H9 (cell line): ENCODE data around the gene KRTAP26-1. TPM values are rescaled to one million over a fixed set of nuclear protein-coding genes. Genes with fewer than 3 reads are reported as not detected.

ENCODE experiments used
- DNase-seq: peaks from one replicate; pipeline ENCODE4 v3.0.0-alpha.2; 2017
- H2AFZ ChIP-seq: one replicate; pipeline ENCODE4 v1.6.1; 2013; ENCODE audit warnings: mild to moderate bottlenecking, low read length, control low read depth, moderate library complexity
- H2AK5ac ChIP-seq: 2 replicates; pipeline ENCODE4 v1.6.1; 2013; ENCODE audit warnings: low read length, control low read depth, mixed read lengths; ENCODE audit not compliant: insufficient read length
- H2BK120ac ChIP-seq: one replicate; pipeline ENCODE4 v1.6.1; 2013; ENCODE audit warnings: low read depth, mild to moderate bottlenecking, low read length, control low read depth, inconsistent platforms; ENCODE audit not compliant: poor library complexity, severe bottlenecking
- H2BK12ac ChIP-seq: 2 replicates; pipeline ENCODE4 v1.6.1; 2013; ENCODE audit warnings: low read length, control low read depth, mixed read lengths, low read depth; ENCODE audit not compliant: insufficient read length
- H2BK15ac ChIP-seq: 2 replicates; pipeline ENCODE4 v1.6.1; 2013; ENCODE audit warnings: low read depth, low read length, control low read depth
- H2BK20ac ChIP-seq: one replicate; pipeline ENCODE4 v1.6.1; 2013; ENCODE audit warnings: low read depth, mild to moderate bottlenecking, low read length, control low read depth, inconsistent platforms; ENCODE audit not compliant: poor library complexity, severe bottlenecking
- H2BK5ac ChIP-seq: 2 replicates; pipeline ENCODE4 v1.6.1; 2013; ENCODE audit warnings: low read length, control low read depth, mixed read lengths; ENCODE audit not compliant: insufficient read length
- H3K14ac ChIP-seq: 2 replicates; pipeline ENCODE4 v1.6.1; 2013; ENCODE audit warnings: low read length, control low read depth; ENCODE audit not compliant: insufficient read depth
- H3K18ac ChIP-seq: 2 replicates; pipeline ENCODE4 v1.6.1; 2013; ENCODE audit warnings: low read depth, mild to moderate bottlenecking, mixed read lengths, low read length, control low read depth; ENCODE audit not compliant: insufficient read length
- H3K23ac ChIP-seq: 2 replicates; pipeline ENCODE4 v1.6.1; 2013; ENCODE audit warnings: low read length, control low read depth, mixed read lengths, low read depth; ENCODE audit not compliant: insufficient read length
- H3K23me2 ChIP-seq: 2 replicates; pipeline ENCODE4 v1.6.1; 2013; ENCODE audit warnings: low read depth, mild to moderate bottlenecking, mixed read lengths, low read length, control low read depth; ENCODE audit not compliant: insufficient read length, poor library complexity, severe bottlenecking
- H3K27ac ChIP-seq: 2 replicates; pipeline ENCODE4 v1.5.1; 2013; ENCODE audit warnings: low read length, control low read depth, mixed read lengths, low read depth; ENCODE audit not compliant: insufficient read length
- H3K27me3 ChIP-seq: 2 replicates; pipeline ENCODE4 v1.6.1; 2013; ENCODE audit warnings: low read length, control low read depth, inconsistent platforms; ENCODE audit not compliant: insufficient read depth
- H3K4ac ChIP-seq: 2 replicates; pipeline ENCODE4 v1.6.1; 2013; ENCODE audit warnings: low read depth, mild to moderate bottlenecking, control low read depth, inconsistent platforms, low read length, moderate library complexity
- H3K4me1 ChIP-seq: 2 replicates; pipeline ENCODE4 v1.6.1; 2013; ENCODE audit warnings: low read length, control low read depth, inconsistent platforms; ENCODE audit not compliant: insufficient read depth
- H3K4me2 ChIP-seq: 2 replicates; pipeline ENCODE4 v1.6.1; 2013; ENCODE audit warnings: low read length, control low read depth, mixed read lengths; ENCODE audit not compliant: insufficient read length, insufficient read depth
- H3K56ac ChIP-seq: 2 replicates; pipeline ENCODE4 v1.6.1; 2013; ENCODE audit warnings: low read depth, mild to moderate bottlenecking, mixed read lengths, low read length, control low read depth; ENCODE audit not compliant: insufficient read length
- H3K79me1 ChIP-seq: 2 replicates; pipeline ENCODE4 v1.6.1; 2013; ENCODE audit warnings: low read depth, mild to moderate bottlenecking, moderate library complexity, low read length, control low read depth, inconsistent platforms; ENCODE audit not compliant: insufficient read depth, poor library complexity, severe bottlenecking
- H3K79me2 ChIP-seq: 2 replicates; pipeline ENCODE4 v1.6.1; 2013; ENCODE audit warnings: low read length, control low read depth, inconsistent platforms; ENCODE audit not compliant: insufficient read depth
- H3K9ac ChIP-seq: 2 replicates; pipeline ENCODE4 v1.6.1; 2013; ENCODE audit warnings: low read length, control low read depth, mixed read lengths; ENCODE audit not compliant: insufficient read length; ENCODE audit errors: extremely low read depth
- H3K9me3 ChIP-seq: one replicate; pipeline ENCODE4 v1.6.1; 2013; ENCODE audit warnings: low read depth, low read length, inconsistent platforms; ENCODE audit not compliant: control insufficient read depth
- H3T11ph ChIP-seq: one replicate; pipeline ENCODE4 v1.6.1; 2013; ENCODE audit warnings: mild to moderate bottlenecking, low read length, control low read depth, inconsistent platforms
- H4K20me1 ChIP-seq: one replicate; pipeline ENCODE4 v1.6.1; 2013; ENCODE audit not compliant: control insufficient read depth, insufficient read length, insufficient read depth
- H4K5ac ChIP-seq: 2 replicates; pipeline ENCODE4 v1.6.1; 2013; ENCODE audit warnings: low read depth, mild to moderate bottlenecking, mixed read lengths, low read length, control low read depth; ENCODE audit not compliant: insufficient read length
- H4K8ac ChIP-seq: replicated peaks from 2 replicates; pipeline ENCODE4 v1.6.1; 2013; ENCODE audit warnings: low read length, control low read depth, mixed read lengths, low read depth; ENCODE audit not compliant: insufficient read length
- H4K91ac ChIP-seq: 2 replicates; pipeline ENCODE4 v1.6.1; 2013; ENCODE audit warnings: low read depth, mild to moderate bottlenecking, moderate library complexity, mixed read lengths, low read length, control low read depth; ENCODE audit not compliant: insufficient read length
- H3K27ac Mint-ChIP-seq, 3 experiments: 2 replicates in 2 of 3; 3 replicates in 1 of 3; pipeline ENCODE4 v1.8.0; 2020 to 2021; ENCODE audit warnings: mixed read lengths in 3 of 3, mild to moderate bottlenecking in 1 of 3, moderate library complexity in 1 of 3
- H3K27me3 Mint-ChIP-seq: 2 replicates; pipeline ENCODE4 v1.8.0; 2021; ENCODE audit warnings: low read depth, mild to moderate bottlenecking, moderate library complexity, mixed read lengths
- H3K36me3 Mint-ChIP-seq, 3 experiments: 2 replicates in 2 of 3; 3 replicates in 1 of 3; pipeline ENCODE4 v1.8.0; 2020 to 2021; ENCODE audit warnings: low read depth in 3 of 3, mixed read lengths in 3 of 3; ENCODE audit not compliant: insufficient read depth in 1 of 3
- H3K4me1 Mint-ChIP-seq, 2 experiments: 2 replicates each; pipeline ENCODE4 v1.8.0; 2020; ENCODE audit warnings: mixed read lengths in 2 of 2
- H3K4me3 Mint-ChIP-seq, 2 experiments: 2 replicates in 1 of 2; 3 replicates in 1 of 2; pipeline ENCODE4 v1.8.0; 2020 to 2021; ENCODE audit warnings: mild to moderate bottlenecking in 2 of 2, mixed read lengths in 2 of 2, moderate library complexity in 1 of 2
- H3K9me3 Mint-ChIP-seq, 2 experiments: 2 replicates in 1 of 2; 3 replicates in 1 of 2; pipeline ENCODE4 v1.8.0; 2020; ENCODE audit warnings: mild to moderate bottlenecking in 2 of 2, mixed read lengths in 2 of 2, moderate library complexity in 1 of 2
- CTCF ChIP-seq: fragments of 200-600 bp; sonication (generic); conservative IDR thresholded peaks from 3 replicates; pipeline ENCODE4 v1.8.0; 2021; ENCODE audit warnings: antibody characterized with exemption, mild to moderate bottlenecking
- WGBS: extraction: QIAGEN DNeasy Blood & Tissue Kit; methylation state at CpG from one replicate; pipeline ENCODE4 v1.1.7; 2013; ENCODE audit warnings: missing lambda C conversion rate, low lambda C conversion rate, mixed read lengths; ENCODE audit not compliant: insufficient read length; ENCODE audit errors: extremely low coverage; 5-methylcytosine and 5-hydroxymethylcytosine counted together
- total RNA-seq: library from RNA; stranded (reverse); gene quantifications from 2 replicates; pipeline ENCODE4 v1.2.1, GENCODE V29; 2021

KRTAP26-1 gene
- total RNA-seq, 1 experiment from 2014 or later, result not detected

DNA sequence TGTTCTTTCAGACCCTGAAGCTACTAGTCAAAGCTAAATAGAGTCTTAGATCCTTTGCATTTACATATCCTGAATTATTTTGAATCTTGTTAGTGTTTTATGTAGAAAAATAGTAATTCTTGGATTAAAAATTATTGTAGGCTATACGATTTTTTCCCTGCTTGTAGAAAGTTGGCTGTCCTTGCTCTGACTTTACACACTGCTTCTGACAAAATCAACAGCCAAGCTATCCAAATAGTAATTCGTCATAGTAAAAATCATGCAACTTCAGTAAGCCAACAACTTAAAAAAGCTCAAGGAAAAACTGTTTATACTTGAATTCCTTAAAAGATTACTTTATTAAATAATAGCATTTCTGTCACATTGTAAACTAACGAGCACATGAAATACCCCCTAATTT lies 35.8 kb upstream of the KRTAP26-1 start:
- no peak overlapping the region for H3K14ac ChIP-seq
- no peaks in the 10 kb centered on the region for H3K36me3 Mint-ChIP-seq
- H3K27me3 ChIP-seq, result no peaks in the 10 kb centered on the region
- H3K4me1 ChIP-seq, result no peaks in the 10 kb centered on the region
- H4K8ac ChIP-seq, result no peak overlapping the region
- no peak overlapping the region for H4K5ac ChIP-seq
- H2BK5ac ChIP-seq, result no peak overlapping the region
- H2AFZ ChIP-seq, result no peak overlapping the region
- no peak overlapping the region for H3K9ac ChIP-seq
- no peak overlapping the region for H3K27ac ChIP-seq
- no peaks in the 10 kb centered on the region for H4K20me1 ChIP-seq
- H3K9me3 Mint-ChIP-seq, result no peaks in the 10 kb centered on the region
- H3K79me1 ChIP-seq, result no peaks in the 10 kb centered on the region
- no peak overlapping the region for H2BK20ac ChIP-seq
- H3K4me3 Mint-ChIP-seq, result no peak overlapping the region
- H2BK15ac ChIP-seq, result no peak overlapping the region
- H3T11ph ChIP-seq, result no peak overlapping the region
- H2AK5ac ChIP-seq, result no peak overlapping the region
- no peak overlapping the region for H3K4ac ChIP-seq
- no peak overlapping the region for H3K27ac Mint-ChIP-seq
- H3K56ac ChIP-seq, result no peak overlapping the region
- TF ChIP-seq CTCF, result no peak
- no peaks in the 10 kb centered on the region for H3K79me2 ChIP-seq
- no peak overlapping the region for H3K23ac ChIP-seq
- no peak overlapping the region for H4K91ac ChIP-seq
- WGBS, result no CpG with 5 or more reads among the region's 3 CpGs
- H3K27me3 Mint-ChIP-seq, result no peaks in the 10 kb centered on the region
- H3K23me2 ChIP-seq, result no peaks in the 10 kb centered on the region
- peaks cover 0 to 6% of the 10 kb centered on the region in 2 experiments; a peak in 1 of 4 replicates for H3K4me1 Mint-ChIP-seq
- no peaks in the 10 kb centered on the region for H3K9me3 ChIP-seq
- no peak for DNase-seq
- H3K18ac ChIP-seq, result no peak overlapping the region
- no peak overlapping the region for H2BK120ac ChIP-seq
- H2BK12ac ChIP-seq, result no peak overlapping the region
- no peak overlapping the region for H3K4me2 ChIP-seq
